ENCODE measurements around the gene TRNP1. TPM values are rescaled to one million over a fixed set of nuclear protein-coding genes. Genes with fewer than 3 reads are reported as not detected.
"Not testable (repeated sequence)": the region's sequence is repeated elsewhere in the genome, so short reads cannot be mapped to it uniquely, and the experiment has no call there.

The TRNP1 gene
- total RNA-seq, 4 donors from 2014 or later, result 14.9 to 29.4 (median 20.2) TPM

DNA sequence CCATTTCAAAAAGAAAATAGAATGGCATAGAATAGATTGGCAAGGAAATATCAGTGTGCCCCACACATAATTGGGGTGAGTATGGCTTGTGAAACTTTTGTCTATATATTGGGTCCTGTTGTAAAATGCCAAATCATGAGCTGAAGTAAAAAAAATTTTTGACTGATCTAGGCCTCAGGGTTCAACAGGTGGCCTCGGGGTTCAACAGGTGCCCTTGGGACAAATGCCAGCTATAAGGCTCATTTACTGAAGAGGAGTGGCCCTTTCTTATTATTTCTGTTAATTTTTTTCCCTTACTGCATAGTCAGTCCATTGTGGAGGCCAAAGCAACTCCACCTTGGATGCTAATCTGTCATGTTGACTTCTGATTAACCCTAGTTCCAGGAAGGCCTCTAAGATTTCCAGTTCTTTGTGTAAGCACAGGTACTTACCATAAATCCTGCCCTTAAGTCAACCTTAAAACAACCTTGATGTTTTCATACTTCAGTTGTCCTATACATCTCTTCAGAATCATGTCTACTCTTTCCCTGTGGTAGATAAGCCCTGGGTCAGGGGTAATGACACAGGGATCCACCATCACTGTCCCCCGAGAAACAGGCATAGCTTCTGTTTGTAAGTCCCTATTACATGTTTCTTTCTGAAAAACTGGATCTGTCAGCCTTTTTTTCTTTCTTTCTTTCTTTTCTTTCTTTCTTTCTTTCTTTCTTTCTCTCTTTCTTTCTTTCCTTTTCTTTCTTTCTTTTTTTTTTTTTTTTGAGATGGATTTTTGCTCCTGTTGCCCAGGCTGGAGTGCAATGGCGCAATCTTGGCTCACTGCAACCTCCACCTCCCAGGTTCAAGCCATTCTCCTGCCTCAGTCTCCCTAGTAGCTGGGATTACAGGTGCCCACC lies 16.6 kb upstream of the TRNP1 start:
- TF ChIP-seq POLR2A (IDR thresholded peaks at IDR 0.05), result no peak
- no peak for DNase-seq (ENCODE audit: low spot score in 2 of 2)
- 84 to 89% methylated on average over 3 of the region's 3 CpGs for WGBS, 2 donors
- intact Hi-C loops (cut with DNase I; ENCODE audit: low total_unique reads), result no loop called here
- no peak overlapping the region for H3K4me3 ChIP-seq (ENCODE audit: low read depth, poor library complexity, severe bottlenecking)

DNA sequence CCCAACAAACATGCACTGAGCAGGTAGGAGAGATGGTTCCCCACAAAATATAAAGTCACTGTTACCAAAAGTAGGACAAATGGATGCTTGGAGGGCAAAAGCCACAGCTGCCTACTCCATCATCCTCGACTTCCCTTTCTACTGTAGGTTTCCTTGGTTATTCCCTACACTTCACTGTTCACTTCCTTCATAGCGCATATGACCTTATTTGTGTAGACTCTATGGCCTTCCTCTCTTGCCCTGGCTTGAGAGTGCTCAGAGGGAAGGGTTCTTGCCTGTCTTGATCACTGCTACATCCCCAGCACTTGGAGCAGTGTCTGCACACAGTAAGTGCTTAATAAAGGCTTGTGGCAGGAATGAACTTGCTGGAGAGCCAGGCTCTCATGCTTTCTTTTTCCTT lies 14.6 kb upstream of the TRNP1 start:
- WGBS, 2 donors, result 68 to 74% methylated on average over 2 of the region's 2 CpGs
- TF ChIP-seq, protein P1, sequence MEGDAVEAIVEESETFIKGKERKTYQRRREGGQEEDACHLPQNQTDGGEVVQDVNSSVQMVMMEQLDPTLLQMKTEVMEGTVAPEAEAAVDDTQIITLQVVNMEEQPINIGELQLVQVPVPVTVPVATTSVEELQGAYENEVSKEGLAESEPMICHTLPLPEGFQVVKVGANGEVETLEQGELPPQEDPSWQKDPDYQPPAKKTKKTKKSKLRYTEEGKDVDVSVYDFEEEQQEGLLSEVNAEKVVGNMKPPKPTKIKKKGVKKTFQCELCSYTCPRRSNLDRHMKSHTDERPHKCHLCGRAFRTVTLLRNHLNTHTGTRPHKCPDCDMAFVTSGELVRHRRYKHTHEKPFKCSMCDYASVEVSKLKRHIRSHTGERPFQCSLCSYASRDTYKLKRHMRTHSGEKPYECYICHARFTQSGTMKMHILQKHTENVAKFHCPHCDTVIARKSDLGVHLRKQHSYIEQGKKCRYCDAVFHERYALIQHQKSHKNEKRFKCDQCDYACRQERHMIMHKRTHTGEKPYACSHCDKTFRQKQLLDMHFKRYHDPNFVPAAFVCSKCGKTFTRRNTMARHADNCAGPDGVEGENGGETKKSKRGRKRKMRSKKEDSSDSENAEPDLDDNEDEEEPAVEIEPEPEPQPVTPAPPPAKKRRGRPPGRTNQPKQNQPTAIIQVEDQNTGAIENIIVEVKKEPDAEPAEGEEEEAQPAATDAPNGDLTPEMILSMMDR (IDR thresholded peaks at IDR 0.05), result no peak
- TF ChIP-seq POLR2A (IDR thresholded peaks at IDR 0.05), result no peak
- DNase-seq (ENCODE audit: low spot score in 2 of 2), result no peak
- intact Hi-C loops (cut with DNase I; ENCODE audit: low total_unique reads), result no loop called here
- no peak overlapping the region for H3K4me3 ChIP-seq (ENCODE audit: low read depth, poor library complexity, severe bottlenecking)

DNA sequence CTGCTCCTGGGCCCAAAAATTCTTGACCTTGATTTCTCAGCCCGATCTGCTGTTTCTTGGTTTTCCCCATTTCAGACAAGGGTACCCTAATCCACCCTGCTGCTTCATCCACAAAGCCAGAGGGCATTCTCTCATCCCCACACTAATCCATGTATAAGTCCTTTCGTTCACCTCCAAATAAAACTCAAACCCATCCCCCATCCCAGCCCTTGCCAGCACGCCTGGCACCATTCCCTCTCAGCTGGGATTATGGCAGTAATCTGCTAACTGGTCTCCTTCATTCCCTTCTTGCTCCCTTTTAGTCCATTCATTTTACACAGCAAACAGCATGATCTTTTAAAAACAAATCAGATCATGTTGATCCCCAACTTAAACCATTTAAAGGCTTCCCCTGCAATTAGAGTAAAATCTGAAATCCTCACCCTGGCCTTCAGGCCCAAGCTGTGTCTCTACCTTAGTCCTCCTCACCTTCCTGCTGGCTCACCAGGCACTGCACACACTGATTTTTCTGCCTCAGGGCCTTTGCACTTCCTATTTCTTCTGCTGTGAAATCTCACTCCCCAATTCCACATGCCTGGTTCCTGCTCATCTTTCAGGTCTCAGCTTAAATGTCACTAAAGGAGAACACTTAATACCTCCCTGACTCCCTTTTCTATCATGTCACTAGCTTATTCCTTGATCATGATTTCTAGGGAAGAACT lies 12.2 kb upstream of the TRNP1 start:
- TF ChIP-seq POLR2A (IDR thresholded peaks at IDR 0.05), result no peak
- TF ChIP-seq, protein P1 (IDR thresholded peaks at IDR 0.05), result no peak
- intact Hi-C loops (cut with DNase I; ENCODE audit: low total_unique reads), result no loop called here
- 69 to 77% methylated on average over 3 of the region's 3 CpGs for WGBS, 2 donors
- H3K4me3 ChIP-seq (ENCODE audit: low read depth, poor library complexity, severe bottlenecking), result no peak overlapping the region
- no peak for DNase-seq (ENCODE audit: low spot score in 2 of 2)

DNA sequence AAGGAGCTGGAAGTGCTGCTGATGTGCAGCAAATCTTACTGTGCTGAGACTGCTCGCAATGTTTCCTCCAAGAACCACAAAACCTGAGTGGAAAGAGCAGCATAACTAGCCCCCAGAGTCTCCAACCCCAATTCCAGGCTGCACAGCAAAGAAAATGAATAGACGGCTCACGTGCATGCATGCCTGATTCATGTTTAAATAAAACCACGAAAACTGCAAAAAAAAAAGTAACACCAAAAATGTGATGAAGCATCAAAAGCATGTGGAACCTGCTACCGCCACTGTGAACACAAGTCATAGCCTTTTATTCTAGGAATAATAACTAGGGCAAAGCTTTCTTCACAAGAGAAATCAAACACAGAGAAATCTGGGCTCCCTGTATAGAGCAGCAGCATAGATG lies 9.6 kb upstream of the TRNP1 start:
- intact Hi-C loops (cut with DNase I; ENCODE audit: low total_unique reads), result no loop called here
- H3K4me3 ChIP-seq (ENCODE audit: low read depth, poor library complexity, severe bottlenecking), result no peak overlapping the region
- TF ChIP-seq, protein P1 (IDR thresholded peaks at IDR 0.05), result no peak
- no peak for TF ChIP-seq POLR2A (IDR thresholded peaks at IDR 0.05)
- DNase-seq (ENCODE audit: low spot score in 2 of 2), result no peak
- WGBS, 2 donors, result 68 to 75% methylated on average over 5 of the region's 5 CpGs

DNA sequence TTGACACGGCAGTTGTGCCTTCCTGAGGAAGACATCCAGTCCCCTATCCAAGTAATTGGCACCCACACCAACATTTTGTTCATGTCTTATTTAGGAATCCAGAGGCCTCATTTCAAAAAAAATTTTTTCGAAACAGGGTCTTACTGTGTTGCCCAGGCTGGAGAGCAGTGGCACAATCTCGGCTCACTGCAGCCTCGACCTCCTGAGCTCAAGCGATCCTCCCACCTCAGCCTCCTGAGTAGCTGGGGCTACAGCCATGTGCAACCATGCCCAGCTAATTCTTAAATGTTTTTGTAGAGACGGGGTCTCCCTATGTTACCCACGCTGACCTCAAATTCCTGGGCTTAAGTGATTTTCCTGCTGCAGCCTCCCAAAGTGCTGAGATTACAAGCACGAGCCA lies 9.2 kb upstream of the TRNP1 start:
- no peak overlapping the region for H3K4me3 ChIP-seq (ENCODE audit: low read depth, poor library complexity, severe bottlenecking)
- intact Hi-C loops (cut with DNase I; ENCODE audit: low total_unique reads), result no loop called here
- WGBS, 2 donors, result 81 to 92% methylated on average over 8 of the region's 8 CpGs

DNA sequence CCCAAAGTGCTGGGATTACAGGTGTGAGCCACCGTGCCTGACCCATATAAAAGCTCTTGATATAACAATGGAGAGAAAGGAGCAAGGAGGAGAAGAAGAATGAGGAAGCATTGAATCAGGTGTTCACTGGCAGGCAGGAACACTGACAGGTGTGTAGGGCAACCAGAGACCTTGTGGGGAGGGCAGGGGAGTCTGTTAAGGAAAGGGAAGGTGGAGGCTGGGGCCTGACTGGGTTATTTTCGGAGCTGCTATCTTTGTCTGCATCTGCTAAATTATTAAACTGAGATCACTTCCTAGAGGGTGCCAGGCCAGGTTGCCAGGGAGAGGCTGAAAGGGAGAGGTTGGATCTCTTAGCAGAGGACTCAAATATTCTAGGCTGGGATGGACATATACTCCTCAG lies 6.8 kb upstream of the TRNP1 start:
- TF ChIP-seq, protein P1 (IDR thresholded peaks at IDR 0.05), result no peak
- TF ChIP-seq POLR2A (IDR thresholded peaks at IDR 0.05), result no peak
- intact Hi-C loops (cut with DNase I; ENCODE audit: low total_unique reads), result no loop called here
- no peak for DNase-seq (ENCODE audit: low spot score in 2 of 2)
- 46 to 49% methylated on average over 2 of the region's 2 CpGs for WGBS, 2 donors
- H3K4me3 ChIP-seq (ENCODE audit: low read depth, poor library complexity, severe bottlenecking), result no peak overlapping the region

More for the DNA sequence above, 9.2 kb upstream of the TRNP1 start:
- TF ChIP-seq POLR2A (IDR thresholded peaks at IDR 0.05), result no peak
- TF ChIP-seq, protein P1 (IDR thresholded peaks at IDR 0.05), result no peak
- DNase-seq (ENCODE audit: low spot score in 2 of 2), result no peak

DNA sequence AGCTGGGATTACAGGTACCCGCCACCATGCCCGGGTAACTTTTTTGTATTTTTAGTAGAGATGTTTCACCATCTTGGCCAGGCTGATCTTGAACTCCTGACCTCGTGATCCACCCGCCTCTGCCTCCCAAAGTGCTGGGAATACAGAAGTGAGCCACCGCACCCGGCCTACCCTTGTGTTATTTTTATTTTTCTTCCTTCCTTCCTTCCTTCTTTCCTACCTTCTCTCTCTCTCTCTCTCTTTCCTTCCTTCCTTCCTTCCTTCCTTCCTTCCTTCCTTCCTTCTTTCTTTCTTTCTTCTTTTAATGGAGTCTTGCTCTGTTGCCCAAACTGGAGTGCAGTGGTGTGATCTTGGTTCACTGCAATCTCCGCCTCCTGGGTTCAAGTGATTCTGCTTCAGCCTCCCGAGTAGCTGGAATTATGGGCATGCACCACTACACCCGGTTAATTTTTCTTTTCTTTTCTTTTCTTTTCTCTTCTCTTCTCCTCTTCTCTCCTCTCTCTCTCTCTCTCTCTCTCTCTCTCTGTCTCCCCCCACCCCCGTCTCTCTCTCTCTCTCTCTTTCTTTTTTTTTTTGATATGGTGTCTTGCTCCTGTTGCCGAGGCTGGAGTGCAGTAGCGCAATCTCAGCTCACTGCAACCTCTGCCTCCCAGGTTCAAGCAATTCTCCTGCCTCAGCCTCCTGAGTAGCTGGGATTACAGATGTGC lies 3.9 kb upstream of the TRNP1 start:
- intact Hi-C loops (cut with DNase I; ENCODE audit: low total_unique reads); DNase-seq (ENCODE audit: low spot score in 2 of 2); H3K4me3 ChIP-seq (ENCODE audit: low read depth, poor library complexity, severe bottlenecking): not testable (repeated sequence)
- WGBS, 2 donors, result 78 to 81% methylated on average over 12 of the region's 12 CpGs

All from lower leg skin (tissue), 4 donors.